Cerebellar cortex (tissue), 1 donor: Measurements from ENCODE around the gene TMPRSS3.
"Not testable (repeated sequence)": the region's sequence is repeated elsewhere in the genome, so short reads cannot be mapped to it uniquely, and the experiment has no call there.

Source experiments
- DNase-seq: peaks from one replicate; pipeline ENCODE4 v3.0.0-alpha.2; 2015; ENCODE audit warnings: low spot score

The TMPRSS3 gene

DNA sequence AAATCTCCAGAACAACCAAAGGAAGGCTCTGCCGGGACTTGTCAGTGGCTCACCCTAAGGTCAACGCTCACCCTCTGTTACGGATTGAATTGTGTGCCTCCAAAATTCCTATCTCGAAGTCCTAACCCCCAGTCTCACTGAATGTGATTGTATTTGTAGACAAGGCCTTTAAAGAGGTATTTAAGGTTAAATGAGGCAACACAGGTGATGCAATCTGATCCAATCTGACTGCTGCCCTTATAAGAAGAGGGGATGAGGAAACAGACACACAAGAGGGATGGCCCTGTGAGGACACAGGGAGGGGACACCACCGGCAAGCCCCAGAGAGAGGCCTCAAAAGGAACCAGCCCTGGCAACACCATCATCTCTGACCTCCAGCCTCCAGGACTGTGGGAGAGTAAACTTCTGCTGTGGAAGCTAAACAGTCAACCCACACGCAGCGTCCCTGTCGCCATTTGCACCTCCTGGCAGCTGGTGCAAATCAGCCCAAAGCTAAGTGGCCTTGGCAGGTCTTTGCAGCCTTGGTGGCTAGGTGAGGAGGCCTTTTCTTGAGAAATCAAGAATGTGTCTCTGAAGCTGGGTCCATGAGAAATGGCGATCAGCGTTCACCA is 32.1 kb upstream of the TMPRSS3 start:
- no peak for DNase-seq

DNA sequence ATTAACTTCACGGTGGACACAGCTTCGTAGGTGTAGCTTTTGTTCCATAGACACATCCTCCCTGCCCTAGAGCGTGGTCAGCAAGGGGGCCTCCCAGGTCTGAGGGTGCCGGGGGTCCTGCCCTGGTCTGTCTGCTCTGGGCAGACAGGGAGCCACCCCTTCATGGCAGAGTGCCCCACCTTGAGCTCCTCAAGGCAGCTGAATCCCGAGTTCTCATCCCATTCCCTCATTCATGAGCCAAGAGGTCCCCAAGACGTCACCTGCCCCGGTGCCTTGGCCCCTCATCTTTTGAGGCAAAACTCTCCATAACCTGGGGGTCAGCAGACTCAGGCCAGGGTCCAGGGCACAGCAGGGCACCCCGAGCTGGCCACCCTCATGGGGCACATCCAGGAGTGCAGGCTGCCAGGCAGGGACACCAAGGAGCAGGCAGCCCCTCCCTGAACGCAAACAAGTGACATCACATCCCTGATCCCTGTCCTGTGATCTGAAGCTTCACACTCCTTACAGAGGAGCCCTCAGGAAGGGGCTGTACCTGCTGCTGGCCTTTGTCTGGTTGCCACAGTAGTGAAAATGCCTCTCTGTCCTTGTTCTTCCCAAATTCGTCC is 31.1 kb upstream of the TMPRSS3 start:
- no peak for DNase-seq

DNA sequence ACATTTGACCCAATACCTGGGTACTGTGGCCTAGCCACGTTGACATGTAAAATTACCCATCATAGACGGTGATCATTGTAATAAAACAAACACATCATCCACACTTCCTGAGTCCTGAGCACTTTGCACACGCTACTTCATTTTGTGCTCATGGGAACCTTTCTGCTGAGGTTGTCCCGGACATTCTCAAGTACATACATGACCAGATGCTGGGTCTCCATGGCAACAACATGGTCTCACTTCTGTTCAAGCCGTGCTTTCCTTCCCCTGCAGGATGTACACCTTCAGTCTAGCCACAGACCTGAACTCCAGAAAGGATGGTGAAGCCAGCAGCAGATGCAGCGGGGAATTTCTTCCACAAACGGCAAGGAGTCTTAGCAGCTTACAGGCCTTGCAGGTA is 30.6 kb upstream of the TMPRSS3 start:
- DNase-seq = no peak

DNA sequence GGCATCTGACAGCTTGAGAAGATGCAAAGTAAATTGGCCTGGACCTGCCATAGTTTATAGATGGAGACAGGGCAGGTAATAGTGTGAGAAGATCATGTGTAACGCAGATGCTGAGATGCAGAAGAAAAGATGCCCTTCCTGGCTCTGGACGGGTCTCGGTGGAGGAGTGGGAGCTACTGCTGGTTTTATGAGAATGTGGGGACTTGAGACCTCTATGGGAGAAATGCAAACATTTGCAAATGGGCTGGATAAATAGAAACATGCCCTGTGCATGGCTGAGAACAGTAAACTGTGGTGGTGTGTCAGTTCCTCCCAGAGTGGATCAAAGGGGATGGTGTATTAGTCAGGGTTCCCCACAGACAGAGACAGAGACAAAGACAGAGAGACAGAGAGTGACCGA is 29.7 kb upstream of the TMPRSS3 start:
- no peak for DNase-seq

- no peak for DNase-seq
These were observed 29.2 kb upstream of the TMPRSS3 start for GRCh38 chr21:42424914-42425541.

DNA sequence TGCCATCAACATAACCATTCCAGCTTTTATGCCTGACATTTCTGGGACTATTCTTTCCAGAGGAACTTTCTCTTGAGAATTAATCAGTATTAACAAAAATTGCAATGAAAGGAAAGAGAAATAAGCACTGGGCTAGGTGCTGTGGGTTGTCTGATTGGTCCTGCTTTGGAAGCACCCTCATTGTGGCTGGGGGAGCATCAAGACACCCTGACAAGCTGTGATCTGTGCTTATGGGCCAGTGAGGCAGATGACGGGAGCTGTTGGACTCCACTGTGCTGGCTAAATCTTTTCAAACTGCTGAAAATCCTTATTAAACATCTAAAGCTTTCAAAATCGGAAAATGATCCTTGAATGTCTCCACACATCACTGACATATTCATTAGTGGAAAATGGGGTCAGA is 27.8 kb upstream of the TMPRSS3 start:
- no peak for DNase-seq

GRCh38 chr21:42423197-42423675 is 27.4 kb upstream of the TMPRSS3 start:
- DNase-seq = no peak

- DNase-seq = no peak
These were observed 25.4 kb upstream of the TMPRSS3 start for GRCh38 chr21:42421018-42421793.

- no peak for DNase-seq
These were observed 24.0 kb upstream of the TMPRSS3 start for GRCh38 chr21:42419845-42420244.

DNA sequence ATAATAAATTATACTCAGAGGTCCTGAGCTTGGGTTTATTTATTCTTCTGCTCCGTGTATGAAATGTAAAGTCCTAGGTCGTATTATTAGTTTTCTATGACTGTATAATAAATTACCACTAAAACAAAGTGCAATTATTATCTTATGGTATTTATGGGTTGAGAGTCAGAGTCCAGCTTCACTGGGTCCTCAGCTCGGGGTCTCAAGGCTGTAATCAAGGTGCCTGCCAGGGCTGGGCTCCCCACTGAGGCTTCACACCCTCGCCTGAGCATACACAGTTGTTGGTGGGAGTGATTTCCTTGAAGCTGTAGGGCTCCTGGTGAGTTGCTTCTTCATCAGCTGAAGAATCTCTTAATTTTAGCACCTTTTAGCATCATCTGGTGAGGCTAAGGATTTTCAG is 23.0 kb upstream of the TMPRSS3 start:
- no peak for DNase-seq

DNA sequence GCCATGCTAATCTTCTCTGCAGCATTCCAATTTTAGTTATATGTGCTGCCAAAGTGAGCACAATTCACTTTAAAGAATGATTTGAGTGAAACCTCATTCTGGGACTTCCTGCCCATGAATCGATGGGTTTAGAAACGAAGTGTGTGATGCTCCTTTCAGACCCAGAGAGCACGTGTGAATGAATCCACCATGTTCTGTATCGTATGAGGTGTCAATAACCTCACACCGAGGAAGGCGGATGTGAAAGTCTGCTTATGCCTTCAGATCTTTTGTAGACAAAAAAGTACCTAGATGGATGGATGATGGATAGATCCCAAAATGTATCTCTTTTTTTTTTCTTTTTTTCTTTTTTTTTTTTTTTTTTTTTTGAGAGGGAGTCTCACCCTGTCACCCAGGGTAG is 21.7 kb upstream of the TMPRSS3 start:
- DNase-seq = no peak

- DNase-seq = no peak
These were observed 19.3 kb upstream of the TMPRSS3 start for GRCh38 chr21:42414928-42415769.

- no peak for DNase-seq
These were observed 18.7 kb upstream of the TMPRSS3 start for GRCh38 chr21:42414553-42414927.

GRCh38 chr21:42414066-42414465 is 18.2 kb upstream of the TMPRSS3 start:
- DNase-seq = no peak

DNA sequence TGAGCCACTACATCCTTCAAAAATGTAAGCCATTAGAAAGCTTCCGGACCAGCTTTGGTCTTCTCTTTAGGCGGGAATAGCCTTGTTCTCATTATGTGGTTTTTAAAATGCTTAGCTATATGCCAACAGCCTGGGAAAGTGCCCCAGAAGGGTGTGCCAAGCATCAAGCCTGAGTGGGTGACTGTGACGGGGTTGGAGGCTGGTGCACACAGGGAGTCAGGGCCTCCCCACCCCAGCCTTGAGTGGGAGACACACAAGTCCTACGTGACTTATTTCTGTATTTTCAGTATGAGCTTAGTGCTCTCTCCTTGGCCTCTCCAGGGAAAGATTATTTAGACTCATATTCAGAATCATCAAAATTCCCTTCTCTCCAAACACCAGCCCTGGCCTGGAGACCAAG is 17.6 kb upstream of the TMPRSS3 start:
- no peak for DNase-seq

GRCh38 chr21:42413093-42413492 is 17.2 kb upstream of the TMPRSS3 start:
- DNase-seq = no peak

- no peak for DNase-seq
These were observed 16.7 kb upstream of the TMPRSS3 start for GRCh38 chr21:42412636-42412933.

GRCh38 chr21:42411891-42412635 is 16.2 kb upstream of the TMPRSS3 start:
- no peak for DNase-seq

- peak; percentile 8 for DNase-seq
These were observed 15.5 kb upstream of the TMPRSS3 start for GRCh38 chr21:42411197-42411869.

GRCh38 chr21:42409366-42409765 is 13.5 kb upstream of the TMPRSS3 start:
- DNase-seq = no peak

DNA sequence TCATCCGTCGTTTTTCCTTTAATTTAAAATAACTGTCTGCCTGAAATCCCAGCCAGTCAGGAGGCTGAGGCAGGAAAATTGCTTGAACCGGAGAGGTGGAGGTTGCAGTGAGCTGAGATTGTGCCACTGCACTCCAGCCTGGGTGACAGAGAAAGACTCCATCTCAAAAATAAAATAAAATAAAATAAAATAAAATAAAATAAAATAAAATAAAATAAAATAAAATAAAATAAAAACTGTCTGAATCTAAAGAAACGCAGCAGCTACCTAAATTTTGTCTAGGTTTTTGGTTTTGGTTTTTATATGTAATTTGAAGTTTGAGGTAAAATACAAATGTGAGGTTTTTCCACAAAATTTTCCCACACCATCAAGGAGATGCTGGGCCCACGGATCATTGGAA is 12.9 kb upstream of the TMPRSS3 start:
- DNase-seq = not testable (repeated sequence)
